Activated naive CD4-positive, alpha-beta T cell treated with anti-CD3 and anti-CD28 coated beads, Interleukin-2, amount 50 U/mL, for 72 hours (primary cell): Measurements from ENCODE around the gene CPN2. TPM values are rescaled to one million over a fixed set of nuclear protein-coding genes. Genes with fewer than 3 reads are reported as not detected.

Experiments used
- ATAC-seq, 2 donors: fragments of 150-1000 bp; cut with Tn5 transposase; 2 replicates each; pipeline ENCODE4 v1.10.0; 2021; ENCODE audit warnings: mild to moderate bottlenecking in 2 of 2, moderate library complexity in 2 of 2
- DNase-seq, 2 donors: peaks; one replicate each; pipeline ENCODE4 v3.0.0; 2021 to 2022; ENCODE audit warnings: low spot score in 2 of 2
- H3K27ac Mint-ChIP-seq, 2 donors: one replicate each; pipeline ENCODE4 v1.8.0; 2022; ENCODE audit warnings: mild to moderate bottlenecking in 2 of 2, mixed read lengths in 2 of 2
- H3K36me3 Mint-ChIP-seq, 2 donors: one replicate each; pipeline ENCODE4 v1.8.0; 2022; ENCODE audit warnings: mixed read lengths in 2 of 2
- H3K9me3 Mint-ChIP-seq, 2 donors: one replicate each; pipeline ENCODE4 v1.8.0; 2022; ENCODE audit warnings: mixed read lengths in 2 of 2
- total RNA-seq, 2 donors: library from RNA; stranded (reverse); gene quantifications; one replicate each; pipeline ENCODE4 v1.2.3, GENCODE V29; 2022

Gene CPN2
- total RNA-seq, 2 donors from 2014 or later = not detected

- H3K27ac Mint-ChIP-seq = no peak overlapping the region
- peaks cover 0 to 1% of the 10 kb centered on the region in 2 donors for H3K36me3 Mint-ChIP-seq
- H3K9me3 Mint-ChIP-seq = peaks cover 0 to under 1% of the 10 kb centered on the region in 2 donors
- no peak for ATAC-seq
- DNase-seq = peak in 1 of 2 donors; percentile 42
Measured at GRCh38 chr3:194313560-194314387, 37.4 kb downstream of the CPN2 start.

GRCh38 chr3:194312743-194313281, 38.3 kb downstream of the CPN2 start:
- no peaks in the 10 kb centered on the region for H3K9me3 Mint-ChIP-seq
- DNase-seq (peak in 1 of 2 donors; percentile 42), ATAC-seq (no peak)
- no peaks in the 10 kb centered on the region for H3K36me3 Mint-ChIP-seq
- no peak overlapping the region for H3K27ac Mint-ChIP-seq

- peak in 1 of 2 donors; percentile 26 for DNase-seq
- Mint-ChIP-seq H3K9me3 (no peaks in the 10 kb centered on the region), H3K36me3 (no peaks in the 10 kb centered on the region), H3K27ac (no peak overlapping the region)
- no peak for ATAC-seq
Measured at GRCh38 chr3:194312186-194312742, 38.9 kb downstream of the CPN2 start.

GRCh38 chr3:194311000-194311399, 40.1 kb downstream of the CPN2 start:
- Mint-ChIP-seq H3K27ac (no peak overlapping the region), H3K36me3 (no peaks in the 10 kb centered on the region)
- DNase-seq = no peak

GRCh38 chr3:194310060-194310835, 40.9 kb downstream of the CPN2 start:
- Mint-ChIP-seq H3K9me3 (no peaks in the 10 kb centered on the region), H3K27ac (no peak overlapping the region), H3K36me3 (peaks cover 0 to under 1% of the 10 kb centered on the region in 2 donors)
- DNase-seq = peak in 1 of 2 donors; percentile 39
- ATAC-seq = no peak

More at GRCh38 chr3:194311000-194311399, 40.1 kb downstream of the CPN2 start:
- ATAC-seq = no peak
- no peaks in the 10 kb centered on the region for H3K9me3 Mint-ChIP-seq

- ATAC-seq (no peak), DNase-seq (peak in 1 of 2 donors; percentile 30)
- Mint-ChIP-seq H3K36me3 (peaks cover 0 to 6% of the 10 kb centered on the region in 2 donors), H3K27ac (no peak overlapping the region), H3K9me3 (peaks cover 0 to 4% of the 10 kb centered on the region in 2 donors)
Measured at GRCh38 chr3:194308601-194309449, 42.3 kb downstream of the CPN2 start.

- Mint-ChIP-seq H3K9me3 (peaks cover 0 to 4% of the 10 kb centered on the region in 2 donors), H3K36me3 (peaks cover 0 to 6% of the 10 kb centered on the region in 2 donors), H3K27ac (no peak overlapping the region)
- DNase-seq (peak in 1 of 2 donors; percentile 23), ATAC-seq (no peak)
Measured at GRCh38 chr3:194307849-194308248, 43.3 kb downstream of the CPN2 start.

- ATAC-seq (peak; percentile 85), DNase-seq (peak; percentile 36 to 57)
- H3K36me3 Mint-ChIP-seq = peaks cover 0 to 6% of the 10 kb centered on the region in 2 donors
- H3K9me3 Mint-ChIP-seq = peaks cover 0 to 4% of the 10 kb centered on the region in 2 donors
- H3K27ac Mint-ChIP-seq = peak overlapping the region; percentile 11 to 81
Measured at GRCh38 chr3:194306771-194307640, 44.1 kb downstream of the CPN2 start.

- ATAC-seq (peak; percentile 48 to 58), DNase-seq (peak in 1 of 2 donors; percentile 46)
- peaks cover 0 to 4% of the 10 kb centered on the region in 2 donors for H3K9me3 Mint-ChIP-seq
- peak overlapping the region; percentile 11 to 81 for H3K27ac Mint-ChIP-seq
- H3K36me3 Mint-ChIP-seq = peaks cover 0 to 6% of the 10 kb centered on the region in 2 donors
Measured at GRCh38 chr3:194306109-194306686, 44.9 kb downstream of the CPN2 start.

GRCh38 chr3:194305356-194306108, 45.6 kb downstream of the CPN2 start:
- no peak for DNase-seq
- Mint-ChIP-seq H3K36me3 (peaks cover 0 to 6% of the 10 kb centered on the region in 2 donors), H3K27ac (no peak overlapping the region), H3K9me3 (peaks cover 0 to 4% of the 10 kb centered on the region in 2 donors)
- ATAC-seq = no peak

- no peak overlapping the region for H3K27ac Mint-ChIP-seq
- H3K36me3 Mint-ChIP-seq = peaks cover 0 to 6% of the 10 kb centered on the region in 2 donors
- DNase-seq = no peak
- ATAC-seq = no peak
- H3K9me3 Mint-ChIP-seq = peaks cover 0 to 4% of the 10 kb centered on the region in 2 donors
Measured at GRCh38 chr3:194304186-194304917, 46.8 kb downstream of the CPN2 start.

GRCh38 chr3:194303749-194304148, 47.4 kb downstream of the CPN2 start:
- H3K9me3 Mint-ChIP-seq = peaks cover 0 to 4% of the 10 kb centered on the region in 2 donors
- H3K27ac Mint-ChIP-seq = no peak overlapping the region
- ATAC-seq (no peak), DNase-seq (peak in 1 of 2 donors; percentile 13)
- peaks cover 0 to 6% of the 10 kb centered on the region in 2 donors for H3K36me3 Mint-ChIP-seq

- DNase-seq = no peak
- no peak for ATAC-seq
- peaks cover 0 to 6% of the 10 kb centered on the region in 2 donors for H3K36me3 Mint-ChIP-seq
- peaks cover 0 to 4% of the 10 kb centered on the region in 2 donors for H3K9me3 Mint-ChIP-seq
- H3K27ac Mint-ChIP-seq = no peak overlapping the region
Measured at GRCh38 chr3:194301730-194302129, 49.4 kb downstream of the CPN2 start.
